Melanocyte of skin (primary cell): ENCODE data around the gene ZNF488. TPM values are rescaled to one million over a fixed set of nuclear protein-coding genes. Genes with fewer than 3 reads are reported as not detected.

ENCODE experiments used
- total RNA-seq, 2 donors: library from RNA; depleted of rRNA; stranded (reverse); fragments of >200 nt; gene quantifications; 2 replicates each; pipeline ENCODE4 v1.2.3, GENCODE V29; 2012

The ZNF488 gene
- under 1 TPM in 1 of 2 donors, not detected in 1; under 0.01 TPM for total RNA-seq

GRCh38 chr10:47384148-47384921, at the start of gene ZNF488:
Gene ZNF488 (minus strand): TSS chr10:47384293. CDS start chr10:47368829, 15,464 bp downstream.

GRCh38 chr10:47348138-47348651, 35.9 kb downstream of the ZNF488 start, which contains the start of gene RBP3:
Gene RBP3 (plus strand): TSS chr10:47348363. CDS start chr10:47348485, 122 bp downstream.

GRCh38 chr10:47322300-47323061, 61.6 kb downstream of the ZNF488 start, which contains the start of gene GDF2:
Gene GDF2 (plus strand): TSS chr10:47322454. CDS start chr10:47322669, 215 bp downstream.

Other genes starting within 250 kb of the ZNF488 start
- not detected for gene GDF10, start 84.1 kb downstream of the ZNF488 start, total RNA-seq
- gene GDF2, start 61.8 kb downstream of the ZNF488 start, total RNA-seq: not detected
- not detected for gene RBP3, start 35.9 kb downstream of the ZNF488 start, total RNA-seq
- not detected for gene ANXA8, start 99.8 kb upstream of the ZNF488 start, total RNA-seq
- not detected for gene FAM25G, start 107.4 kb upstream of the ZNF488 start, total RNA-seq
- 1 to 10 TPM; 1.3 to 2.8 TPM for gene AGAP9, start 139.3 kb upstream of the ZNF488 start, total RNA-seq